Stimulated activated naive CD8-positive, alpha-beta T cell treated with anti-CD3 and anti-CD28 coated beads, Interleukin-15, Interleukin-2, amounts not matched to agents 100 ng/mL and 50 ng/mL, for 24 hours (primary cell): ENCODE data around the gene AZGP1.
"Not testable (repeated sequence)": the region's sequence is repeated elsewhere in the genome, so short reads cannot be mapped to it uniquely, and the experiment has no call there.

Experiments used
- H3K27ac Mint-ChIP-seq: one replicate; pipeline ENCODE4 v1.8.0; 2021; ENCODE audit warnings: mild to moderate bottlenecking, mixed read lengths
- H3K27me3 Mint-ChIP-seq: one replicate; pipeline ENCODE4 v1.8.0; 2021; ENCODE audit warnings: mixed read lengths
- H3K36me3 Mint-ChIP-seq: one replicate; pipeline ENCODE4 v1.8.0; 2021; ENCODE audit warnings: low read depth, mixed read lengths
- H3K4me1 Mint-ChIP-seq: one replicate; pipeline ENCODE4 v1.8.0; 2021; ENCODE audit warnings: low read depth, mixed read lengths
- H3K4me3 Mint-ChIP-seq: one replicate; pipeline ENCODE4 v1.8.0; 2021; ENCODE audit warnings: mild to moderate bottlenecking, mixed read lengths
- H3K9me3 Mint-ChIP-seq: one replicate; pipeline ENCODE4 v1.8.0; 2021; ENCODE audit warnings: mixed read lengths

AZGP1 gene

DNA sequence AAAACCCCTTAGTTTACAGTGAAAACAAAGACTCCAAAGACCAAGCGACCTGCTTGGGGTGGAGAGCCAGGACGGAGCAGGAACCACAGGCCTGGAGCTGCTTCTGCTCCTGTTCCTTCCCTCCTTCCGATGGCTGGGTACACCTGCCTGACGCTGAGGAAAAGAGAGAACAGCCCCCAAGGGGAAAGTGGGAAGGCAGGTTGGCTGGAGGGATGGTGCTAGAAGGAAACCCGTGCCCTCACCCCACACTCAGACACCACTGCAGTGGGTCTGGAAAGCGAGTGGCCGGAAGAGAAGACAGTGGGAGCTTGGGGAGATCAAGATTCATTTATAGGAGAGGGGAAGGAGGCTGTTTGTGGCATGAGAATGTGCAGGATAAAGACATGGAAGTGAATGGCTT is 5.2 kb upstream of the AZGP1 start:
- H3K36me3 Mint-ChIP-seq, H3K4me1 Mint-ChIP-seq, H3K4me3 Mint-ChIP-seq, H3K9me3 Mint-ChIP-seq, H3K27me3 Mint-ChIP-seq, H3K27ac Mint-ChIP-seq: not testable (repeated sequence)

DNA sequence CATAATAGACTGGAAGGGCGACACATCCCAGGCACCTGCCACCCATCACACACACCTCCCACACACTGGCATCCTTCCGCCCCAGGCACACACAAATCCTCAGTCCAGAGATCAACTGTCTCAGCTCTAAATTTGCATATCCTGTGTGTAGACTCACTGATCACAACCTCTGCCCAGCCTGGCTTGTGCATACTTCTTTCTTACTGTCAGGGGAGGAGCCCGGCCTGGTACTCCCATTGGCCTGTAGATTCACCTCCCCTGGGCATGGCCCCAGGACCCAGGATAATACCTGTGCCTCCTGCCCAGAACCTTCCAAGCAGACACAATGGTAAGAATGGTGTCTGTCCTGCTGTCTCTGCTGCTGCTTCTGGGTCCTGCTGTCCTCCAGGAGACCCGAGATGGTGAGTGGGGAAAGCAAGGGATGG is 4.6 kb upstream of the AZGP1 start:
- H3K36me3 Mint-ChIP-seq, H3K27me3 Mint-ChIP-seq, H3K27ac Mint-ChIP-seq: not testable (repeated sequence)

DNA sequence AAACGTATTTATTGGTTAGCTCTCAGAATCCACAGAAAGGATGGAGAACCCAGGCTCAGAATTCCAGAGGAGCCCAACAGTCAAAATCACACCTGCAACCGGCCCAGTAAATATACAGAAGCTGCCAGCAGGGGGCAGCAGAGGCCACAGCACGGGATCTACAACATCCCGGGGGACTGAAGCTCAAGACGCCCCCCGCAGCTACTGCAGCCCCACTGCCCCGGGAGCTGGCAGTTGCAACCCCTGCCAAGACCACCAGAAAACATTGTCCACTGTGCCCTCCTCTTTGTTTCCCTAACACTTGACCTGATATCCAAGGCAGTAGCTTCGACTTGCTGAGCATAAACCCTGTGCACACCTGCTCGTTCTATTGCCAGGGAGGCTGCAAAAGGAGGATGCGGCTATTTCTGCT is 4.0 kb upstream of the AZGP1 start:
- not testable (repeated sequence) for H3K27me3 Mint-ChIP-seq, H3K4me1 Mint-ChIP-seq, H3K9me3 Mint-ChIP-seq, H3K4me3 Mint-ChIP-seq, H3K36me3 Mint-ChIP-seq, H3K27ac Mint-ChIP-seq

More for the DNA sequence above, 4.6 kb upstream of the AZGP1 start:
- not testable (repeated sequence) for H3K4me3 Mint-ChIP-seq, H3K9me3 Mint-ChIP-seq, H3K4me1 Mint-ChIP-seq

GRCh38 chr7:99976626-99977025 is 795 bp upstream of the AZGP1 start:
- H3K27me3 Mint-ChIP-seq: peaks cover 11% of the 10 kb centered on the region
- no peak overlapping the region for H3K4me3 Mint-ChIP-seq
- H3K4me1 Mint-ChIP-seq: peaks cover 8% of the 10 kb centered on the region
- no peak overlapping the region for H3K27ac Mint-ChIP-seq
- no peaks in the 10 kb centered on the region for H3K36me3 Mint-ChIP-seq
- no peaks in the 10 kb centered on the region for H3K9me3 Mint-ChIP-seq

DNA sequence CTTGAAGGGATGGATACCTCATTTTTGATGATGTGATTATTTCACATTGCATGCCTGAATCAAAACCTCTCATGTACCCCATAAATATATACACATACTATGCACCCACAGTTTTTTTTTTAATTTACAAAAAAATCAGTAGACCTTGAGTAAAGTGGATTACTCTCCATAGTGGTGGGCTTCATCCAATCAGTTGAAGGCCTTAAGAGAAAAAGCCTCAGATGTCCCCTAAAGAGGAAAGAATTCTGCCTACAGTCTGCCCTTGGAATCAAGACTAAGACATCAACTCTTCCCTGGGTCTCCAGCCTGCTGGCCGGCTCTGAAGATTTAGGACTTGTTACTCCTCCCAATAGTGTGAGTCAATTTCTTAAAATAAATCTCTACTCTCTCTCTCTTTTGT is 1.1 kb downstream of the AZGP1 start:
- H3K4me3 Mint-ChIP-seq: no peak overlapping the region
- no peaks in the 10 kb centered on the region for H3K4me1 Mint-ChIP-seq
- no peak overlapping the region for H3K27ac Mint-ChIP-seq
- no peaks in the 10 kb centered on the region for H3K9me3 Mint-ChIP-seq
- H3K36me3 Mint-ChIP-seq: no peaks in the 10 kb centered on the region
- H3K27me3 Mint-ChIP-seq: peaks cover 11% of the 10 kb centered on the region

- H3K4me1 Mint-ChIP-seq, H3K9me3 Mint-ChIP-seq, H3K36me3 Mint-ChIP-seq, H3K27ac Mint-ChIP-seq, H3K4me3 Mint-ChIP-seq: not testable (repeated sequence)
- peaks cover 11% of the 10 kb centered on the region for H3K27me3 Mint-ChIP-seq
These were observed 2.0 kb downstream of the AZGP1 start for GRCh38 chr7:99973817-99974216.

DNA sequence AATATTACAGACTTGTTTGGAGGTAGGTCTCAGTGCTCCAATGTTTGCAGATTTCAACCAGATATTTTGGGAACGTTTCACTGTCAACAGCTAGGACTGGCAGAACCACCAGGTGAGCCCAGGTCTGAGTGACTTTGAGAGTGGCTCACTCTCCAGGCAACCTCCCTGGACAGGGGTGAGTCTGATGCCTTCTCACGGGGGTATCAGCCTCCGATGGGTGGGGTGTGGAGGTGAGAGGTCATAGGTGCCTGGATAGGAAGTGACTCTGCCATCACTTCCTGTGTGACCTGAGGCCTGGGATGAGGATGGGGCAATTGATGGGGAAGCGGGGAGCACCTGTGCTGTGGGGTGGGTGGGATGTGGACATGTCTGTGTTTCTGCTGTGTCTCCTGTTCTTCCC is 4.6 kb downstream of the AZGP1 start:
- H3K4me1 Mint-ChIP-seq: no peaks in the 10 kb centered on the region
- no peak overlapping the region for H3K27ac Mint-ChIP-seq
- H3K36me3 Mint-ChIP-seq: no peaks in the 10 kb centered on the region
- H3K9me3 Mint-ChIP-seq: no peaks in the 10 kb centered on the region
- no peak overlapping the region for H3K4me3 Mint-ChIP-seq
- H3K27me3 Mint-ChIP-seq: peaks cover 20% of the 10 kb centered on the region

DNA sequence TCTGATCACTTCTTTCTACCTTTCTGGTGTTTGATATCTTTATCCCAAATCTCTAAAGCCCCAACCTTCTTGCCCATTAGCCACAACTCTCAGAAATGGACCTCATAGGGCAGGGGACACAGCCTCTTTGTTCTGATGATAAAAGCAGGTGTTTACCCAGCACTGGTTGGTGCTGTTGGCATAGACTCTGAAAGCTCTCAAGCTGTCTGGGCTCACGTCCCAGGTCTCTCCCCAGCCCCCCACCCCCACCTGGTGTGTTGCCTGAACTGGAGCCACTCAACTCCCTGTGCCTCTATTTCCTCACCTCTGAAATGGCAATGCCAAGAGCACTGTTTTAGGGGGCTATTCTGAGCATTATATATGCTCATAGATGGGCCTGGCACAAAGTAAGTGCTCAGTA is 6.0 kb downstream of the AZGP1 start:
- H3K27ac Mint-ChIP-seq, H3K36me3 Mint-ChIP-seq, H3K4me1 Mint-ChIP-seq, H3K4me3 Mint-ChIP-seq, H3K9me3 Mint-ChIP-seq: not testable (repeated sequence)
- peaks cover 25% of the 10 kb centered on the region for H3K27me3 Mint-ChIP-seq

GRCh38 chr7:99969298-99969697 is 6.5 kb downstream of the AZGP1 start:
- Mint-ChIP-seq H3K4me1 (no peaks in the 10 kb centered on the region), H3K36me3 (no peaks in the 10 kb centered on the region), H3K9me3 (no peaks in the 10 kb centered on the region), H3K4me3 (no peak overlapping the region), H3K27ac (no peak overlapping the region), H3K27me3 (peaks cover 30% of the 10 kb centered on the region)

GRCh38 chr7:99958564-99959227 is 17.1 kb downstream of the AZGP1 start:
- H3K4me3 Mint-ChIP-seq: no peak overlapping the region

DNA sequence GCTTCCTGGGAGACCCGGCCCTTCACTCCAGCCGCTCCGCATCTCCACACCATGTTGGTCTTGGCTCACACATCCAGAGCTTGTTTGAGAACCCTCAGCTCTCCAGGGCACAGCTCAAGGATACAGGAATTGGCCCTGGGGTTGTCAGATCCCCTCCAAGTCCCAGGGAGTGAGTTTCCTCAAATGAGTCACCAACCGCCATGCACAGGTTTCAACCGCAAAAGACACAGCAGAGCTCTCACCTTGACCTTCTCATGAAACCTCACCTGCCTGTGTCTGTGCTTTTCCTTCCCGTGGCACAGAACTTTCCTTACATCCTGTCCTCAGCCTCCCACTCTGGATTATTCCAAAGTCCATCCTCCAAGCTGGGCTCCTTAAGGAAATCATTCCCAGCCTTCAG is 20.6 kb downstream of the AZGP1 start:
- peaks cover 6% of the 10 kb centered on the region for H3K9me3 Mint-ChIP-seq
- no peak overlapping the region for H3K27ac Mint-ChIP-seq
- H3K27me3 Mint-ChIP-seq: peaks cover 17% of the 10 kb centered on the region
- H3K4me3 Mint-ChIP-seq: no peak overlapping the region
- H3K4me1 Mint-ChIP-seq: peaks cover 5% of the 10 kb centered on the region
- no peaks in the 10 kb centered on the region for H3K36me3 Mint-ChIP-seq

More at GRCh38 chr7:99958564-99959227, 17.1 kb downstream of the AZGP1 start:
- peaks cover 5% of the 10 kb centered on the region for H3K4me1 Mint-ChIP-seq
- H3K27me3 Mint-ChIP-seq: peaks cover 39% of the 10 kb centered on the region
- H3K36me3 Mint-ChIP-seq: no peaks in the 10 kb centered on the region
- H3K9me3 Mint-ChIP-seq: no peaks in the 10 kb centered on the region
- H3K27ac Mint-ChIP-seq: no peak overlapping the region

- H3K4me1 Mint-ChIP-seq, H3K36me3 Mint-ChIP-seq, H3K27ac Mint-ChIP-seq, H3K9me3 Mint-ChIP-seq, H3K4me3 Mint-ChIP-seq: not testable (repeated sequence)
- H3K27me3 Mint-ChIP-seq: peaks cover 21% of the 10 kb centered on the region
These were observed 21.2 kb downstream of the AZGP1 start for GRCh38 chr7:99954643-99955042.

DNA sequence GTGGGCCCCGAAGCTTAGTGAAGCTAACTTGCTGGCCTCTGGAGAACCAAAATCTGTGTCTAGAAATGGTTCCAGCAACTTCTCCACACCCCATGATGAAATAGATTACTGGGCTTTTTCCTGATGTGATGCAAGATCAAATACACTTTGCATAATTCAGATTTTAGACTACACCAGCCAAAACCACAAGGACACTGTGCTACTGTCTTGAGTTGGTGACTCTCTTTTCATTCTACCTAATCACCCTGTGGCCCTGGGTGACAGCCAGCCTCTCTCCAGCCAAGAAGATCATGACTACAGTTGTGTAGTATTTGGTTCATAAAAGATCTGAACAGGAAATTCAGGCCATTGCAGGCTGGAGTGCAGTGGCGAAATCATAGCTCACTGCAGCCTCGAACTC is 22.2 kb downstream of the AZGP1 start:
- Mint-ChIP-seq H3K27ac (peak overlapping the region; percentile 48), H3K4me1 (peaks cover 5% of the 10 kb centered on the region), H3K9me3 (peaks cover 6% of the 10 kb centered on the region), H3K27me3 (peaks cover 15% of the 10 kb centered on the region), H3K36me3 (no peaks in the 10 kb centered on the region), H3K4me3 (no peak overlapping the region)

DNA sequence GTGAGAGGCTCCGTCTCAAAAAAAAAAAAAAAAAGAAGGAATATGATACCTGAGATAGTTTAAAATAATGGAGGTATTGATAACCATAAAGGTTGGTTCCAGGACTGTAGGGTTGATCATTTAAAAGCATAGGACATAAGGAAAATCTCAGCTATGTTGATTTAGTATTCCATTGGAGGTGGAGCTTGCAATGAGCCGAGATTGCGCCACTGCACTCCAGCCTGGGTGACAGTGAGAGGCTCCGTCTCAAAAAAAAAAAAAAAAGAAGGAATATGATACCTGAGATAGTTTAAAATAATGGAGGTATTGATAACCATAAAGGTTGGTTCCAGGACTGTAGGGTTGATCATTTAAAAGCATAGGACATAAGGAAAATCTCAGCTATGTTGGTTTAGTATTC is 23.2 kb downstream of the AZGP1 start:
- H3K27me3 Mint-ChIP-seq: peaks cover 15% of the 10 kb centered on the region
- H3K36me3 Mint-ChIP-seq, H3K9me3 Mint-ChIP-seq, H3K27ac Mint-ChIP-seq, H3K4me3 Mint-ChIP-seq, H3K4me1 Mint-ChIP-seq: not testable (repeated sequence)

DNA sequence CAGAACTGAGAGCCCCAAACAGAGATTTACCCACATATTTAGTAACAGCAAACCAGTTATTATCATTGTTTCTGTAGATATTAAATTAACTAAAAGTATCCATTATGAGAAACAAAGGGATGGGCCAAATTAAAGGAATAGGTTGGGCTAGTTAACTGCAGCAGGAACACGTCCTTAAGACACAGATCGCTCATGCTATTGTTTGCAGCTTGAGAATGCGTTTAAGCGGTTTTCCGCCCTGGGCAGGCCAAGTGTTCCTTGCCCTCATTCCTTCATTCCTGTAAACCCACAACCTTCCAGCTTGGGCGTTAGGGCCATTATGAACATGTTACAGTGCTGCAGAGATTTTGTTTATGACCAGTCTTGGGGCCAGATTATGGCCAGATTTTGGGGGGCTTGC is 25.0 kb downstream of the AZGP1 start:
- not testable (repeated sequence) for H3K4me3 Mint-ChIP-seq, H3K27ac Mint-ChIP-seq, H3K4me1 Mint-ChIP-seq, H3K27me3 Mint-ChIP-seq, H3K36me3 Mint-ChIP-seq, H3K9me3 Mint-ChIP-seq

- H3K27me3 Mint-ChIP-seq: peaks cover 6% of the 10 kb centered on the region
- H3K36me3 Mint-ChIP-seq: no peaks in the 10 kb centered on the region
- peaks cover 6% of the 10 kb centered on the region for H3K9me3 Mint-ChIP-seq
- no peak overlapping the region for H3K4me3 Mint-ChIP-seq
- no peak overlapping the region for H3K27ac Mint-ChIP-seq
- H3K4me1 Mint-ChIP-seq: peaks cover 5% of the 10 kb centered on the region
These were observed 26.1 kb downstream of the AZGP1 start for GRCh38 chr7:99949645-99950228.
